ENCODE results near the gene ASTN2.

DNA sequence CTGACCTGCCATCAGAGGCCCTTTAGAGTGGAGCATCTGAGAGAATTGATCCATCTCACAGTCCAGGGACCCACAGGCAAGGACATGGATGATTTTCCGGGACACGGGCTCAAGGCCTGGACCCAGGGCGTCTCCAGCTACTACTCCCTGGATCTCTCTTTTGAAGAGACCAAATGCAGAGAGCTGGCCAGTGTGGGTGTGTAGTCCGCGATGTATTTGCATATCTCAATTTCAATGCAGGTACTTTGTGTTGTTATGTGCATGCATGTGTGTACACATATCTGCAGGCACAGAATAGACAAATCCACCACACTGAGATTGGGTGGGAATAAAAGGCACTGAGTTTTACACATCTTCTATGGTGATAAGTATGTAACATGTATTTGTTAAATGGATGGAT, 30.8 kb upstream of the ASTN2 start:
- no peak for TF ChIP-seq EZH2 (IDR thresholded peaks at IDR 0.05; ENCODE audit: insufficient read depth, poor library complexity, severe bottlenecking)
- no peak for TF ChIP-seq EZH2phosphoT487 (IDR thresholded peaks at IDR 0.05; ENCODE audit: insufficient read depth, low read depth)

All from GM23248 (cell line).